GM19035 (cell line): ENCODE data around the gene USP10.
"Not testable (repeated sequence)": the region's sequence is repeated elsewhere in the genome, so short reads cannot be mapped to it uniquely, and the experiment has no call there.

Experiments used
- ATAC-seq: cut with Tn5 transposase; IDR thresholded peaks from one replicate; pipeline ENCODE4 v1.9.1; 2021; ENCODE audit not compliant: unreplicated experiment

The USP10 gene

DNA sequence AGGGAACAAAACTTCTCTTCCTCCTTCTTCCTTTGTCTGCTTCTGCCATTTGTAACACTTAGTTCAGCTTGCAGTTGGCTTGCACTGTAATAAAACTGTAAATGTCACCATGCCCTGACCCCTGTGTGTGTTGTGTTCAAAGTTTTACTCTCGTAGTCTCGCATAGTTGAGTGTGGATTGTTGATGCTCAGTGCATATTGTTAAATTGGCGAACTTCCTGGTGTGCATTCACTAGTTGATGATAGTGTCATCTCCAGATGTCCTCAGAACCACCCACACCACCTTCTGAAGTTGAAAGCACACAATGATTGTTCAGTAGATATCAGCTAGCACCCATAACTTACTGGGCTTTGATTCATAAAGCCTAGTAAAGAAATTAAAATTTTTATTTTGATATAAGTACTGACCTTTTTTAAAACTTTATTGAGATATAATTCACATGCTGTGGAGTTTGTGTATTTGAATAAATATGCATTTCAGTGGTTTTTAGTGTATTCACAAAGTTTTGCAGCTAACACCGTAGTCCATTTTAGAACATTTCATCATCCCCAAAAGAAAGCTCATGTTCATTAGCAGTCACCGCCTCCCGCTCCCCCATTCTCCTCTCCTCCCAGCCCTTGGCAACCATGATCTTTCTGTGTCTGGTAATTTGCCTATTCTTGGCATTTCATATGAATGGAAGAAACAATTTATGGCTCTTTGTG lies 25.0 kb downstream of the USP10 start:
- ATAC-seq, result no peak

DNA sequence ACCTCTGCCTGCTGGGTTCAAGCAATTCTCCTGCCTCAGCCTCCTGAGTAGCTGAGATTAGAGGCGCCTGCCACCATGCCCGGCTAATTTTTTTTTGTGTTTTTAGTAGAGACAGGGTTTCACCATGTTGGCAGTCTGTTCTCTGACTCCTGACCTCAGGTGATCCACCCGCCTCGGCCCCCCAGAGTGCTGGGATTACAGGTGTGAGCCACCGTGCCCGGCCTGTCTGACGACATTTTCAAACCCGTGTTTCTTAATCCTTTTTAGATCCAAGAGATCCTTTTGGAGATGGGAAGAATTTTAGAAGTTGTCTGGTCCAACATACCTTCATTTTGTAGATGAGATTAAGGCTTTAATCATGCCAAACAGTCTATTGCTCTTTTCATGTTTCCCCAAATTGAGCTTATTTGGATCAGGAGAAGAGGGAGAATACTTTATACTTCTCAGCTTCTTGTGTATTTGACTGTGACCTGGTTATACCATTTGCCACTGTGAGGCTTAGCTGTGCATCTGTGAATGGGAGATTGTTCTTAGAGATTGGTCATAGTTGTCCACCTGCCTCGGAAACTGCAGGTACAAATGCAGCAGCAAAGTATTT lies 25.8 kb downstream of the USP10 start:
- no peak for ATAC-seq

DNA sequence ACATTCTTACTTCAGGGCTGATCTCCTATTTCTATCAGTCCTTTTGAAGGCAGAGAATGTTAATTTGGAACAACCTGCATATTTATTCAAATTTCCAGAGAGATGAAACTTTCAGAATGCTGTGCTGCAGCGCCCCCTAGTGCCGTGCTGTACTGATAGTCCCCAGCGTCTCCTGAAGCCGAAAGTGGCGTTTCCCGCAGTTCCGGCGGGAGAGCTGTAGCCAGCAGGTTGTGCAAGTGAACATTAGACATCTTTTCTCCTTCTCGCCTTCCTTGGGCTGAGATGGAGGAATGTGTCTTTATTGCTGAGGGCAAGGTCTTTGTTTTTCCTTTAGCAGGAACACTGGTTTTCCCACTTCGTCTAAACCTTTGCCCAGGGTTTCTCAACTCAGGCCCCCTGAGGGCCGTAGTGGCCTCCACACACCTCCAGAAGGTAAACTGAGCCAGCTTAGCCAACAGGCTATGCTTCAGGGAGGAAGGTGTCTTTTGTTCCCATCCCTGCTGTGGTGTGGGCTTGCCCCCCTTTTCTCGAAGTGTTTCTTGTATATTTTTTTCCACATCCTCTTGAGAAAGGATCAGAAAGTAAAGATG lies 26.4 kb downstream of the USP10 start:
- no peak for ATAC-seq

DNA sequence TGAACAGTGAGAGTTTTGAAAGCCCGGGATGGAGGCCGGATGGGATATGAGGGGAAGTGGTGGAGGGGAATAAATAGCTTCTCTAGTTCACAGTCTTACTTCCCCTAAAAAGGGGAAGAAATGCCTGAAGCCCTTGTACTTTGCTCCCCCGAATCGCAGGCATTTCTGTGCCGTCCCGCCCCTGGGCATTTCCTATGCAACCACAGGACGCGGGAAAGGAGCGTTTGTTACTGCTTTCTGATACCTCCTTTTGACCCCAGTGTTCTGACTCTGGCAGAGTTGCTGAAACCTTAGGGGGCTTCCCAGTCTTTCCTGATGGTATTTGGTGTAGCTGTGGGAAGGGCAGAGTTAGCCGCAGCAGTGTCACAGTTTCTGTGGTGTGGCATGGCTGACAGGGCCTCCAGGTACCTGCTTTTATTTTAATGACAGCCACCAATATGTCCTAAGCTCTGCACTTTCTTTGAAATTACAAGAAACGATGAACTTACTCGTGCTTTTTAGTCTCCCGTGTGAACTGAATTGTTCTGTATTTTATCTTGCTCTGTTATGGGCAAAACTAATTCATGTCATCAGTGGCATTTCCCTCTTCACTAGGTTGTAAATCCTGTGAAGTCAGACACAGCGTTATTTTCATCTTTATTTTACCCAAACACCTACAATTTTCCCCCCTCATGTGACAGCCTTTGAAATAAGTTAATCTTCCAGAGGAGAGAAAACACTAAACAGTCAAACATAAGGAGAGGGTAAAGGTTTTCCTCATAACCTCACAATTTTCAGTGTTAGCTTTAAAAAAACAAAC lies 27.1 kb downstream of the USP10 start:
- no peak for ATAC-seq

DNA sequence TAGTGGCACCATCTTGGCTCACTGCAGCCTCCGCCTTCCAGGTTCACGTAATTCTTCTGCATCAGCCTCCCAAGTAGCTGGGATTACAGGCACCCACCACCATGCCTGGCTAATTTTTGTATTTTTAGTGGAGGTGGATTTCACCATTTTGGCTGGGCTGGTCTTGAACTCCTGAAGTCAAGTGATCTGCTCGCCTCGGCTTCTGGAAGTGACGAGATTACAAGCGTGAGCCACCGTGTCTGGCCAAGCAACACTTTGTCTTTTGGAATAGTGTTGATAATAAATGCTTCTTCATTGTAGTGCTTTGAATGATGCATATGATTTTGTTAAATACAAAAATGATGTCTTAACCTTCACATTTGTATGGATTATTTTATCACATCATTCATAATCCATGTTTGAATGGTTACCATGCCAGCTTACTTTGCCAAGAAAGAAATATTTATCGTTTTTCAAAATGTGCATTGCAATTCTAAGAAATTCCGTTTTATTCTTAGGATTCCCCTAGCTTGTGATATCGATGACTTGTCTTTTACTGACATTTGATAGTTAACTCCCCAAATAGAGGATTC lies 29.1 kb downstream of the USP10 start:
- no peak for ATAC-seq

DNA sequence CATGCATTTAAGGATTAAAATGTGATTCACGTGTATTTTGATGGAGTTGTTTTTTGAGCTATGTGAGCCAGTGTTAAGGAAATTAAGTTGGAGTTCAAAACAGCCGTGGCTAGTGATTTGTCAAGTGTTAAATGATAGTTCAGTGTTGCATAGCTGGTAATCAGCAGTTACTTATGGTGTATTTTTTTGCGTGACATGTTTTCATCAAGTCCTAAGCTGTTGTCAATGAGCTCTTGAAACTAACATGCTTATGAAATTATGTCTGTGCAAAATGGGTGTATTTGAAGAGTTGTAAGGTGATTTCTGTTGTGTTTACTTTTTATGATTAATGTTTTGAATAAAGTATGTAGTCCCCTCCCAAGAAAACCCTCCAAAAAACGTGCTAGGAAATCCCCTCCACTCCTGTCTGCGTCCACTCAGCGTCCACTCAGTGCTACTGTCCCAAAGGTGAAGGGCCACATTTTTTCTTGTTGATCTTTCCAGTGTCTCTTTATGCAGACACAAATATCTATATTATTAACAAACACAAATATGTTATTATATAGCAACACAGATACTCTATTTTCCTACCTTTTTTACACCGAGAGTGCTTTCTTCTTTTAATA lies 30.0 kb downstream of the USP10 start:
- ATAC-seq, result no peak

DNA sequence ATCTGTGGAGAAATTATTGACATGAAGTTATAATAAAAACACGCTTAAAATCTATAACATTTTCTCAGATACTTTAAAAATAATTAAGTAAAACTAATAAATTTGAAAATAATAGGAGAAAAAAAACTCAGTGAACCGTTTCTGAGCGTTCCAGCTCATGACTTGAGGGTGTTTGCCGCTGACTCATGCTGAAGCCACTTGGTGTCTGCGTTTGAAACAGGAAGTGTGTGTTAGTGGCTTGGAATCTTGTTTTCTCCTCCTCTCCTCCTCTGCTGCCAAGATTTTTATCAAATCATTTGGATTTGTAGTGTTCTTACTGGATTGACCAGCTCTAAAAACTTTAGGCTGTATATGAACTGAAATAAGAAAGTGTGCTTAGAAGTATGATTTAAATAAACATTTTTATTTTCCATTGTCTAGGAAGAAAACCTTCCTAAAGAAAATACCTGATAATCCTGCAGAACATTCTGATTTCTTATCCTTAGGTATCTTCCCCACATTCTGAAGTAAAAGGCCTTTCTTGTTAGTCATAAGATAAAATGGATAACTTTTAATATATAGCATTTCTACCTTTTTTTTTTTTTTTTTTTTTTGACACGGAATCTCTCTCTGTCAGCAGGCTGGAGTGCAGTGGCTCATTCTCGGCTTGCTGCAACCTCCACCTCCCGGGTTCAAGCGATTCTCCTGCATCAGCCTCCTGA lies 30.8 kb downstream of the USP10 start:
- peak; percentile 52 for ATAC-seq

DNA sequence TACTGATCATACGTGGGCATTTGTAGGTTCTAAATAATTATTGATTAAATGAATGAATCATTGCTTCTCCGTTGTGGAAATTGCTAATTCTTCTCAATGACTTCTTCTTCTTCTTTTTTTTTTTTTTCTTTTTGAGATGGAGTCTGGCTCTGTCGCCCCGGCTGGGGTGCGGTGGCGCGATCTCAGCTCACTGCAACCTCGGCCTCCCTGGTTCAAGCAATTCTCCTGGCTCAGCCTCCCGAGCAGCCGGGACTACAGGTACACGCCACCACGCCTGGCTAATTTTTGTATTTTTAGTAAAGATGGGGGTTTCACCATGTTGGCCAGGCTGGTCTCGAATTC lies 32.5 kb downstream of the USP10 start:
- ATAC-seq, result not testable (repeated sequence)

DNA sequence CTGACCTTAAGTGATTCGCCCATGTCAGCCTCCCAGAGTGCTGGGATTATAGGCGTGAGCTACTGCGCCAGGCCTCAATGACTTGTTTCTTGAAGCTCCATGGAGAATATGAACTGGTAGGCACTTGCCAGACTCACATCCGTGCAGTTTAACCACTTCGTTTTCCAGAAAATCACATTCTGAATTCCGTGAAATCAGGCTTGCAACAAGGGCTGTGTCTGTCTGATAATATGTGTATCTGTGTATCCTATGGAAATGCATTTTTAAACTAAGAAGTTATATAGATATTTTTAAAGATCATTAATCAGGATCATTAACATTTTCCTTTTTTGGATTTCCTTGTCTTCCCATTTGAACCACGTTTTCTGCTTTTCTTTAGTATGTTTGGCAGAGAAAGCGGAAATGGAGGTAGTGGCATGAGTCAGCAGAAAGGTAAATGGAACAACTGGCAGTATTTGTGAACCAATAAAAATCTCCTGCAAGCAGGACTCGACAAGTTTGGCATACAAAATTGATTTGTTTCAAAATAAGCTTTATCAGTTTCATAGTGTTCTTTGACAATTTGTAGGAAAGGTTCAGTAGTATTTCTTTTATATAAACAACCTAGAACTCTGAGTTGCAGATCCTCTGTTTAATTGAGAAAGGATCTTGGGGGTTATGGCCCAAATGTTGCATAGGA lies 33.0 kb downstream of the USP10 start:
- no peak for ATAC-seq

DNA sequence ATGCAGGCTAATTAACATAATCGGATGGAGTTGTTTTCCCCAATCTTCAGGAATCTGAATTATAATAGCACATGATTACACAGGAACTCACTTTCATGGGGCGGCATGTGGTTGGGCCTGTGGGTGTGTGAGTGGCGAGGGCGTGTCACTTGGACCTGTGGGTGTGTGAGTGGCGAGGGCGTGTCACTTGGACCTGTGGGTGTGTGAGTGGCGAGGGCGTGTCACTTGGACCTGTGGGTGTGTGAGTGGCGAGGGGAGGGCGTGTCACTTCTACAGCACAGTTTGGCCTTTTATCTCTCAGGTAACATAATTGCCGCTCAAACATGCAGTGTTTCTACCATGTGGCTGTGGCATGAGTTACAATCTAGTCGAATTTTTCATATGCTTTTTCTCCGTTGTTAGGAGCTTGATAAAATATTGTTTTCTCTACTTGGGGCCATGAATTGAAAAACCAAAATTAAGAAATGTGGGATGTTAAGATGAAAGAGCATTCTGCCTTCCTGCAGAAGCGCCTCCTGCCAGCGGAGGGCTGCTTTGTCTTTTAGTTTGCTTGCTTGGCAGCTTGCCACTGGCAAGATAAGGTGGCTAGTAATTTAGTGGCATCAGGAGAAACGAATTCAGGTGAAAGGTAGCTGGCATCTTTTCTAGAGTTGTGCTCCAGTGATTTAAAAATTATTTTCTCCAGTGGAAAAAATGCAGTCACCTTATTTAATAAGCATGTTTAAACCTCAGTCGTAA lies 36.2 kb downstream of the USP10 start:
- no peak for ATAC-seq

DNA sequence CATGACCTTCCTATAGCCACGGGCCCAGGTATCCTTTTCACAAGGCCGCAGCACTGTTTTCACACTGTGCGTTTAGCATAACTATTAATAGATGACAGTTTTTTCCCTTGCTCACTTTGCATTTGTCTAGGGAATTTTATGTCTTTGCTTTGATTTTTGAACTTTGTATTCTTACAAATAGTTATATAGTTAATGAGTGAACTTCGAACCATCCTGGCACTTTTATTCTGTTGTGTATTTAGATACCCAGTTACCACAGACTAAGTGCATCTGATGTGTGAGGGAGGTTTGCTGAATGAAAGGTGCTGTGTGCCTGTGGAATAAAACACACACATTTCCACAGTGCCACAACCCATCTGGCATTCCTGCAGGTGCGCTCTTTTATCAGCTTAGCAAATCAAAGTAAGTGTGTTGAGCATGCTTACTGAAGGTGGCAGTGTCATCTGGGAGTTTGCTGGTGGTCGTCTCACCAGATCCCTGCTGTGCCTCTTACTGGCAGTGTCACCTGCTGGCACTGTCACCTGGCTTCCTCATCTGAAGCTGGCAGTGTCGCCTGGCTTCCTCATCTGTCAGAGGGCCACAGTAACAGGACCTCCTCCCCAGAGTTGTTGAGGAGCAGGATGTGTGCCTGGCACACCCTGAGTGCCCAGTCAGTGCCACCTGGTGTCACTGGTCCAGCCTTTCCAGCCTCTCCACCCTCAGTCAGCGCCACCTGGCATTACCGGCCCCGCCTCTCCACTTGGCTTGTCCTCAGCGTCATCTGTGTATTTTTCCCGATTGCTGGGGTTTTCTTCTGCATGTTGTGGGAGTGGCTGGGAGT lies 37.6 kb downstream of the USP10 start:
- ATAC-seq, result no peak

DNA sequence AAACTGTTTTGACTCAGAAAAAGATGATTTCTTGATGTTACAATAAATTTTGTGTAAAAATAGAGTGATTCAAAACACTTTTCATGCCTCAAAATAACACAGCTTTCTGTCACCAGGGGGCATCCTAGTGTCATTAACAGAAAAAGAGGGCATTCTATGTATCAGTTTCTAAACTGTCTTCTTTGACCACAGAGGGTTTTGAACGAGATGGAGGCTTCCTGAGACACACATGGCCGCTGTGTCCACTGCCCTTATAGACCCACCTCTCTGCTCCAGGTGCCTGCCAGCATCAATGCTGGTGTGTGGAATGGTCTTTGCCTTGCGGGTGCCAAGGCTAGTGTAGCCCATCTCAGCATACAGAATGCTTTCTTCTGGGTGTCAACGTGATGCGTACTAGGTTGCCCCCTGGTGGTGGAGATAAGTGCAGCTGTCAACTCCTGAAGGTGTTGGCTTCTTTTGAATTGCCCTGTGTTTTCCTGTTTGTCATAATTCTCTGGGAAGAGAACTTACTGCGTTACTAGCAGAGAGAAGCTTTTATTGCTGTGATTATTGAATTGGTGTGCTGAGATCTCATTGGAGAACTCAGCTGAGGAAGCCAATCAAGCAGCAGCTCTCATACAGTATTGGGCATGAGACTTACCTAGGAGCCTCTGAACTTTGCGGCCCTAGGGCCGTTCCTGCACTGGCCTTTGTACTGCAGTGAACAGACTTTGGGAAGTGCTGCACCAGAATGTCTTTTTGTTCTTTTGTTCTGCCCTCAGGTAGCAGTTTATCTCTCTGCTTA lies 38.6 kb downstream of the USP10 start:
- ATAC-seq, result peak; percentile 78

DNA sequence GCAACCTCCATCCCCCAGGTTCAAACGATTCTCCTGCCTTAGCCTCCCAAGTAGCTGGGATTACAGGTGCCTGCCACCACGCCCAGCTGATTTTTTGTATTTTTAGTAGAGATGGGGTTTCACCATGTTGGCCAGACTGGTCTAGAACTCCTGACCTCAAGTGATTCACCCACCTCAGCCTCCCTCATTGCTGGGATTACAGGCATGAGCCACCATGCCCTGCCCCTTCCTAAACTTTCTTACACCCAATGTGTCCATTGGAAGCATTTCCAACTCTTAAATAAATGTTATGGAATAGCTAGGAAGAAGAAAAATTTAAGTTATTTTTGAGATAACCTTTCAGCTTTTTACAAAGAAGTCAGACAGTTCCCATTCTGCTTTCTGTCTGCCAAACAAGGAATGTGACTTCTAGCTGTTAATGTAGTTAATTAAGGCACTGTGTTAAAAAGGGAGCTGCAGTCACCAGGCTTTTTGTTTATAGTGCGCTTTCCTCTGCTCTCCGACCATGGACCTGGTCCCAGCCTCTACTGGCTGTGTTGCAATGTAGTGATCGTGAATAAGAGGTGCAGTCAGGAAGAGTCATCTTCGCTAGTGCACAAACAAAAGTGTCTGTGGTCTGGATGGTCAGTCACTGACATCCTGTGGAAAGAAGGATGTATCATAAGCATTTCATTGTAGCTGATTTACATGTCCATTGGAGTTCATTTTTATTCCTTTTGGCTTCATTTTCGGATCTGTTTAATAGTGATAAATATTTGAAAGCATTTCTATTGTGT lies 39.7 kb downstream of the USP10 start:
- ATAC-seq, result no peak

DNA sequence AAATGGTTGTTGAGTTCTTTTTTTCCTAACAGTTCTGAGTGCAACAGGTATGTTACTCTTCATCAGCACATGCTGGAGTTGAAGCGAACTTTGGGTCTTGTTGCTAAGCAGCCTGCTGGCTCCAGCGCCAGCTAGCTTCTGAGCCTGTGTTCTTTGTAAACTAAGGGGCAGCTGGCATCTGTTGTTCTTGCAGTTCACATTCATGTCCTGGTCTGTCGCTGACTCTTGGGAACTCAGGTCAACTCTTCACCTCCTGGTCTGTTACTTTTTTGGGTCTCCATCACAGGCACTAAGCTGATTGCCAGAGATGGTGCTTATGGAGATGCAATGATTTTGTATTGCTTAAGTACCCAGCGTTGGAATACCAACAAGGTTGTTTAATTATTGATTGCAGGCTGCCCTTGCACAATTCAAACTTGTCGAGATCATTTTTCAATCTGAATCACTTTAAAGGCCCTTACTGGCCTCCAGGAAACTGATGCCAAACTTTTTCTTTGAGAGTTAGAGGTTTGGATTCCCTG lies 40.9 kb downstream of the USP10 start:
- no peak for ATAC-seq

DNA sequence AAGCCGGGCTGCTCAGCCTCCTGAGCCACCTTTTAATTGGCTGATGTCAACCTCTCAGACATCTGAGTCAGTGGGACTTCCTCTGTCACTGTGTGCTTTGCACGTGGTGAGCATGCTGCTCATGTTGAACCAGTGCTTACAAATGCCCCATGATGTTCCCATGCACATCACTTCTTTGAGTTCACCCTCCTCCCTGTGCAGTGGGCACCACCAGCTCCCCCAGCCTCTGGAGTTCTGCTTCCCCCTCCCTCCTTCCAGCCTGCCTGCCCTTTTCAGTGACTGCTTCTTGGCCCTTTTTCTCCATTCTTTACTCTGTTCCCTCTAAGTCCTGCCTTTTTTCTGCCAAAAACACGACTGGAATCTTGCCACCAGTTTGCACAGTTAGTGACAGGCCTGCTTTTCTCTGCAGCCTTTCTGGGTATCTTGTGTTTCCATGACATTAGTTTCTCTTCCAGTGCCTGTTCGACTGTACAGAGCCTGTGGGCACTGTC lies 41.6 kb downstream of the USP10 start:
- ATAC-seq, result no peak

DNA sequence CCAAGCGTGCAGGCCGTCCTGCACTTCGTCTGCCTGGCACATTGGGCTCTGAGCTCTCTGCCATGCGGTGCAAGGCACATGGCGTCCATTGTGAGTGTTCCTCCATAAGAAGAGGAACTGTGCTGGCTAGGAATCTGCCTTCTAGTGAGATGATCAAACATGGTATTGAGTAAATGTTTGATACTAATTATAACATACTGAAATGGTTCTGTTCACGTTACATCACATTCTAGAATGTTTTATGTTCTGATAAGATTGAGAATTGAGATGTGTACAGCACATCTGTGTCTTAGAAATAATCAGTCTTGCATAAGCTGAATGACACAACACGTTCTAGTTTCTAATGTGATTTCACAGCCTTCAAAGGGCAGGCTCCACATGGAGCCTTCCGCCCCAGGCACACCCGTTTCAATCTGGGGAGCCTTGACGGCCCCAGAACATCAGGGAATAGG lies 42.9 kb downstream of the USP10 start:
- no peak for ATAC-seq
